CD4-positive, alpha-beta T cell treated with Interferon alpha-2 for 1 hour (primary cell): ENCODE measurements around the gene LMBR1.
"Not testable (repeated sequence)": the region's sequence is repeated elsewhere in the genome, so short reads cannot be mapped to it uniquely, and the experiment has no call there.

Experiments used
- DNase-seq, 2 donors: peaks; one replicate each; pipeline ENCODE4 v3.0.0-alpha.2; 2020 to 2022

Gene LMBR1

GRCh38 chr7:156843582-156843981 lies 49.4 kb downstream of the LMBR1 start:
- DNase-seq = not testable (repeated sequence)

- no peak for DNase-seq
These were observed 49.8 kb downstream of the LMBR1 start for GRCh38 chr7:156843157-156843556.

GRCh38 chr7:156842740-156843140 lies 50.2 kb downstream of the LMBR1 start:
- no peak for DNase-seq

GRCh38 chr7:156842317-156842716 lies 50.7 kb downstream of the LMBR1 start:
- DNase-seq = no peak

- DNase-seq = no peak
These were observed 51.5 kb downstream of the LMBR1 start for GRCh38 chr7:156841497-156841896.

GRCh38 chr7:156840134-156840533 lies 52.8 kb downstream of the LMBR1 start:
- no peak for DNase-seq

GRCh38 chr7:156836443-156836842 lies 56.5 kb downstream of the LMBR1 start:
- DNase-seq = no peak

GRCh38 chr7:156834462-156834861 lies 58.5 kb downstream of the LMBR1 start:
- no peak for DNase-seq

GRCh38 chr7:156833312-156833711 lies 59.7 kb downstream of the LMBR1 start:
- DNase-seq = no peak

- DNase-seq = no peak
These were observed 60.6 kb downstream of the LMBR1 start for GRCh38 chr7:156832195-156832877.

- no peak for DNase-seq
These were observed 63.2 kb downstream of the LMBR1 start for GRCh38 chr7:156829669-156830336.

- peak in 1 of 2 donors; percentile 11 for DNase-seq
These were observed 65.3 kb downstream of the LMBR1 start for GRCh38 chr7:156827587-156828203.

GRCh38 chr7:156823435-156823834 lies 69.5 kb downstream of the LMBR1 start:
- no peak for DNase-seq

GRCh38 chr7:156820445-156821063 lies 72.4 kb downstream of the LMBR1 start:
- DNase-seq = peak in 1 of 2 donors; percentile 0

GRCh38 chr7:156819733-156820295 lies 73.2 kb downstream of the LMBR1 start:
- no peak for DNase-seq

- DNase-seq = no peak
These were observed 74.8 kb downstream of the LMBR1 start for GRCh38 chr7:156818133-156818532.

- peak in 1 of 2 donors; percentile 21 for DNase-seq
These were observed 75.9 kb downstream of the LMBR1 start for GRCh38 chr7:156816943-156817572.

GRCh38 chr7:156811706-156812105 lies 81.3 kb downstream of the LMBR1 start:
- no peak for DNase-seq

GRCh38 chr7:156803656-156804055 lies 89.3 kb downstream of the LMBR1 start:
- not testable (repeated sequence) for DNase-seq

GRCh38 chr7:156802214-156802613 lies 90.8 kb downstream of the LMBR1 start:
- no peak for DNase-seq

- no peak for DNase-seq
These were observed 97.6 kb downstream of the LMBR1 start for GRCh38 chr7:156795415-156795814.

- DNase-seq = no peak
These were observed 99.6 kb downstream of the LMBR1 start for GRCh38 chr7:156793334-156793733.

GRCh38 chr7:156792611-156793010 lies 100.4 kb downstream of the LMBR1 start:
- DNase-seq = no peak
